Ovary (tissue), 10 donors: ENCODE measurements around the gene IRF2BP2. TPM values are rescaled to one million over a fixed set of nuclear protein-coding genes. Genes with fewer than 3 reads are reported as not detected.

Experiments
- DNase-seq, 5 donors: peaks; one replicate each; pipeline ENCODE4 v3.0.0-alpha.2; 2019 to 2020
- H3K27ac ChIP-seq, 2 donors: fragments of 200-600 bp; one replicate each; pipeline versions ENCODE4 v1.5.1 to v1.8.0; 2019 to 2022
- H3K27me3 ChIP-seq: fragments of 200-600 bp; one replicate; pipeline ENCODE4 v1.8.0; 2022
- H3K36me3 ChIP-seq: fragments of 200-600 bp; sonication (generic); one replicate; pipeline ENCODE4 v1.5.1; 2019
- H3K4me1 ChIP-seq: one replicate; pipeline ENCODE4 v1.8.1; 2013; ENCODE audit warnings: mild to moderate bottlenecking, moderate library complexity; ENCODE audit not compliant: insufficient read depth
- H3K4me3 ChIP-seq: fragments of 200-600 bp; sonication (generic); one replicate; pipeline ENCODE4 v1.5.1; 2017
- H3K9me3 ChIP-seq, 2 donors: fragments of 200-600 bp in 1 of 2; sonication (generic) in 1 of 2; one replicate each; pipeline versions ENCODE4 v1.5.1 to v1.8.1; 2013 to 2019; ENCODE audit warnings: mild to moderate bottlenecking in 1 of 2, moderate library complexity in 1 of 2
- CTCF ChIP-seq, 3 donors: fragments of 450-650 bp in 2 of 3; fragments of 200-600 bp in 1 of 3; IDR thresholded peaks; one replicate each; pipeline versions ENCODE4 v1.5.1 to v1.8.0; 2016 to 2022; ENCODE audit warnings: antibody characterized with exemption in 3 of 3, mild to moderate bottlenecking in 1 of 3
- EP300 ChIP-seq: sonication (generic); formaldehyde crosslinking; IDR thresholded peaks from one replicate; pipeline ENCODE4 v1.6.1; 2017; ENCODE audit warnings: antibody characterized with exemption
- POLR2A ChIP-seq: fragments of 450-650 bp; IDR thresholded peaks from one replicate; pipeline ENCODE4 v1.6.1; 2017; ENCODE audit warnings: antibody characterized with exemption, mild to moderate bottlenecking, moderate library complexity
- WGBS, 3 donors: extraction: QIAGEN DNeasy Blood & Tissue Kit in 1 of 3; methylation state at CpG; one replicate each; pipeline versions ENCODE4 v1.1.5 to v1.1.7; 2013 to 2017; 5-methylcytosine and 5-hydroxymethylcytosine counted together
- intact Hi-C, 4 donors: fragments of 100-400 bp; cut with DNase I; formaldehyde crosslinking; loops; one replicate each; pipeline versions ENCODE4 v1.11.0 to v1.15.1; 2022 to 2023
- long read RNA-seq, 3 donors: library from polyadenylated mRNA in 2 of 3; unstranded in 2 of 3; transcript quantifications; one replicate each; pipeline ENCODE4 v2.0.0 and lab custom pipeline, GENCODE V29; 2021 to 2026
- polyA plus RNA-seq, 2 donors: library from polyadenylated mRNA; stranded (reverse); fragments of 200-250 nt in 1 of 2; fragments of 350-450 nt in 1 of 2; fragmentation: Illumina TruSeq in 1 of 2; extraction: RNeasy Lipid Tissue Mini Kit (QIAGEN cat#74804) in 1 of 2; gene quantifications; one replicate each; pipeline ENCODE4 v1.2.3, GENCODE V29; 2013 to 2014
- total RNA-seq, 7 donors: library from RNA; depleted of rRNA in 2 of 7; stranded (reverse); fragments of >200 nt in 2 of 7; fragmentation: NEBNext Ultra II Directional in 3 of 7; extraction: Animal tissue kit (Norgen Biotek cat#: 25700) in 3 of 7; gene quantifications; one replicate each; pipeline versions ENCODE4 v1.1.0 to v1.2.4, GENCODE V29; 2016 to 2023
- donor health status: DM: no; HTN: no; CAD: no; lungs with moderate emphysema.
- donor health status: DM: no; HTN: no; CAD: no.
- donor health status: Bipolar disorder and iron deficiency.
- donor health status: DM: yes; HTN: yes; CAD: no.
- donor health status: DM: no; HTN: no; CAD: no.
- donor health status: DM: yes; HTN: yes; CAD: no.

The IRF2BP2 gene
- 100 to 1,000 TPM in 6 of 7 donors, 10 to 100 TPM in 1; 66.9 to 180 (median 117) TPM for total RNA-seq
- 10 to 100 TPM; 83.9 to 98.8 TPM for polyA plus RNA-seq
- long read RNA-seq, donor 1, full-length matches to known transcripts, result 15 of 135 reads
- long read RNA-seq, donor 1, partial matches to known transcripts, result 0 of 135 reads
- long read RNA-seq, donor 1, other reads (novel, unspliced or antisense), result 120 of 135 reads
- long read RNA-seq, donor 2, full-length matches to known transcripts, result 20 of 20 reads
- long read RNA-seq, donor 2, partial matches to known transcripts, result 0 of 20 reads
- long read RNA-seq, donor 2, other reads (novel, unspliced or antisense), result 0 of 20 reads
- long read RNA-seq, donor 3, full-length matches to known transcripts, result 177 of 302 reads
- long read RNA-seq, donor 3, partial matches to known transcripts, result 0 of 302 reads
- long read RNA-seq, donor 3, other reads (novel, unspliced or antisense), result 125 of 302 reads

GRCh38 chr1:234610061-234610665, at the start of gene IRF2BP2:
IRF2BP2 (minus strand) TSS chr1:234610178; CDS start chr1:234609494, 684 bp downstream.
- H3K36me3 ChIP-seq, result no peaks in the 10 kb centered on the region
- H3K27me3 ChIP-seq, result no peaks in the 10 kb centered on the region
- intact Hi-C loops, result loop anchor here in 3 of 4 donors (2.0 to 5.0 kb wide), 7 partner anchors 112 to 472 kb away; no protein-coding TSS in a partner anchor
- peaks cover 19% of the 10 kb centered on the region for H3K4me1 ChIP-seq
- peak within 1 kb of the TSS; percentile 95 to 98 for H3K27ac ChIP-seq
- TF ChIP-seq CTCF (IDR thresholded peaks at IDR 0.05) (no peak), POLR2A (peak; percentile 72)
- 1% methylated on average over 45 to 58 of the region's 62 CpGs for WGBS, 3 donors
- peak; percentile 82 to 90 (median 87) for DNase-seq
- no peaks in the 10 kb centered on the region for H3K9me3 ChIP-seq
- H3K4me3 ChIP-seq, result peak within 1 kb of the TSS; percentile 78

- 55 to 69% (median 57%) methylated on average over 9 of the region's 9 CpGs for WGBS, 3 donors
- no peak for TF ChIP-seq EP300
- TF ChIP-seq CTCF (IDR thresholded peaks at IDR 0.05), result no peak
- Histone ChIP-seq H3K27ac (no peak overlapping the region), H3K27me3 (no peaks in the 10 kb centered on the region), H3K9me3 (no peaks in the 10 kb centered on the region), H3K4me1 (no peaks in the 10 kb centered on the region), H3K36me3 (no peaks in the 10 kb centered on the region), H3K4me3 (no peak overlapping the region)
- DNase-seq, result peak in 4 of 5 donors; percentile 54 to 74 (median 68)
- intact Hi-C loops, result no loop called here
Observed at GRCh38 chr1:234659538-234659937, 49.6 kb upstream of the IRF2BP2 start.

- Histone ChIP-seq H3K4me3 (no peak overlapping the region), H3K27me3 (no peaks in the 10 kb centered on the region), H3K27ac (no peak overlapping the region), H3K4me1 (no peaks in the 10 kb centered on the region), H3K36me3 (no peaks in the 10 kb centered on the region), H3K9me3 (no peaks in the 10 kb centered on the region)
- no peak for DNase-seq
- intact Hi-C loops, result no loop called here
- 88 to 92% (median 90%) methylated on average over 3 of the region's 3 CpGs for WGBS, 3 donors
- no peak for TF ChIP-seq CTCF (IDR thresholded peaks at IDR 0.05)
- no peak for TF ChIP-seq EP300
- no peak for TF ChIP-seq POLR2A
Observed at GRCh38 chr1:234658138-234658537, 48.2 kb upstream of the IRF2BP2 start.

- 75 to 79% (median 77%) methylated on average over 12 of the region's 12 CpGs for WGBS, 3 donors
- H3K36me3 ChIP-seq, result no peaks in the 10 kb centered on the region
- H3K9me3 ChIP-seq, result no peaks in the 10 kb centered on the region
- H3K4me1 ChIP-seq, result no peaks in the 10 kb centered on the region
- H3K27ac ChIP-seq, result no peak overlapping the region
- H3K4me3 ChIP-seq, result no peak overlapping the region
- H3K27me3 ChIP-seq, result no peaks in the 10 kb centered on the region
- DNase-seq, result no peak
- intact Hi-C loops, result no loop called here
- TF ChIP-seq CTCF (IDR thresholded peaks at IDR 0.05), result no peak
- TF ChIP-seq EP300, result no peak
- no peak for TF ChIP-seq POLR2A
Observed at GRCh38 chr1:234656944-234657654, 47.1 kb upstream of the IRF2BP2 start.
